HK-2 (cell line): ENCODE measurements around the gene SH3BGRL3.
"Not testable (repeated sequence)": the region's sequence is repeated elsewhere in the genome, so short reads cannot be mapped to it uniquely, and the experiment has no call there.

Source experiments
- DNase-seq: peaks from one replicate; pipeline ENCODE4 v3.0.0-alpha.2; 2018; ENCODE audit not compliant: unreplicated experiment

Gene SH3BGRL3

GRCh38 chr1:26290882-26291261, 11.0 kb downstream of the SH3BGRL3 start:
- no peak for DNase-seq

GRCh38 chr1:26291433-26291832, 11.5 kb downstream of the SH3BGRL3 start:
- DNase-seq = no peak

DNA sequence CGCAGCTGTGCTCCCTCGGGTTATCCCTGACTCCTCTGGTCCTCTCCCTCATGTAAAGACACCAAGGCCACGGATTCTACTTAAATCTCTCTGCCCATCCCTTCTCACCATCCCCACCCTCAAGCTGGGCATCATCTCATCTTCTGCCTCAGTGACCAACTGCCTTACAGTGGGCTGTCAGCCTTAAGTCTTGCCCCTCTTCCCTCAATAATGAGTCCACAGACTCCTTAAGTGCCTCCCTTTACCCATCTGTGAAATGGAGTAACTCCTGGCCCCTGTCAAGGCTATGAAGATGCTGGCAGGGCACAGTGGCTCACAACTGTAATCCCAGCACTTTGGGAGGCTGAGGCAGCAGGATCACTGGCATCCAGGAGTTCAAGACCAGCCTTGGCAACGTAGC, 12.1 kb downstream of the SH3BGRL3 start:
- no peak for DNase-seq

DNA sequence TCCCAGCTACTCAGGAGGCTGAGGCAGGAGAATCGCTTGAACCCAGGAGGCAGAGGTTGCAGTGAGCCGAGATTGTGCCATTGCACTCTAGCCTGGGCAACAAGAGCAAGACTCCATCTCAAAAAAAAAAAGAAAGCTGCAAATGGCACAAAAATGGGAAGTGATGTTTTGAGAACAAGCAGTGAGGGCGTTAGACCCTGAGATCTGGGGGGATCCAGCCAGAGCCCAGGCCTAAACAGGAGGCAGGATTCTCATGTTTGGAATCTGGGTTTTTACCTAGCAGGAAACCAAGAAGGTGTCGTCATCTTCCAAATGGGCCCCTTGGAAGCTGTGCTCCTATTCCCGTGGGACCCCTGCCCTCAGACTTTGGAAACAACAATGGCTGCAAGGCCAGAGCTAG, 12.8 kb downstream of the SH3BGRL3 start:
- not testable (repeated sequence) for DNase-seq

DNA sequence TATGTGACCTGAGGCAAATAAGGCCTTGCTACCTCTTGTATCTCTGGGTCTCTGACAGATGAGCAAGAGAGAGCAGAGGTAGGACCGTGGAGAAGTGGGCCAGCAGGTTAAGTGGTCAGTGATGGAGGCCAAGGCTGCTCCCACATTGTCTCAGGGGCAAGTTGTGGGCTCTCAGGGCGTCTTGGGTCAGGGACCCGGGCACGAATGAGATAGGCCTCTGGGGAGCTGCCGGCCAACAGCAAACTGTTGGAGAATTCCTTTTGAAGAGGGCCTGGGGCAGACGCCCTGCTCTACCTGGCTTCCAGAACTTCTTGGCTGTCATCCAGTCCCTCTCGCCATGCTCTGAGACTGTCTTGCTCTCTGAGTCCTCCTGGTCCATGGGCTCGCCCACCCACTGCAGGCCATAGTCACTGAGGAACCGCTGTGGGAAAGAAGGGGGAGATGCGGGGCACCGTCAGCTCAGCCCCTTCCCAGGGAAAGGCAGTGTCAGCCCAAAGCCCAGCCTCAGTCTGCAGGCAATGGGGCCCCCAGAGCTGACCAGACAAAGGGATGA, 14.1 kb downstream of the SH3BGRL3 start:
- no peak for DNase-seq

- no peak for DNase-seq
Observed at GRCh38 chr1:26295194-26296138, 15.6 kb downstream of the SH3BGRL3 start.

DNA sequence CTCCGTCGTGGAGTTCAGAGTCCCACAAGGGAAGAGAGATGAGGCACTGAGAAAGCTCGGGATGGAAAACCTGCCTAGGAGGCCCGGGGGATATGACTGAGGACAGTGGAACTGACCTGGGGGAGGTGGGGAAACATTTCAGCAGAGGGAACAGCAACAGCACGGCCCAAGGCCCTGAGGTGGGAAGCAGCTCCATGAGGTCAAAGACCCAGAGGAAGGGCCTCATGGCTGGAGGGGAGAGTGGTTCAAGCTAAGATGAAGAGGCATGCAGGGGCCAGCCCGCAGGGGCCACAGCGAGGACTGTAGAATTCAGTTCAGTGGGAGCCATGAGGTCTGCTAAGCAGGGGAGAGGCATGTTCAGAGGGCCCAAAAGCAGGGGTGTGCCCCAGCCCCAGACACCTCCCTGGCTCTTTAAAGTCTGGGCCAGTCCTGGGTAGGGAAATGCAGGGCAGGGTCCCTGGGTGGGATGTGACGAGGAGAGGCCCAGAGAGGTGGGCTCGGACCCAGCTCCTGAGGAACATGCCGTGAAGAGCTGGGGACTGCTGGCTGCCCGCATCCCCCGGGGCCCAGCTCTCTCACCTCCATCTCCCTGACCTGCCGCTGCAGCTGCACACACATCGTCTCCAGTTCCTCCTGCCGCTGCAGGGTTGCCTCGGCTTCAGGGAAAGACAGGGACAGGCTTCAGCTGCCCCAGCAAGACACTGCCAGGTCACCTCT, 16.6 kb downstream of the SH3BGRL3 start:
- DNase-seq = no peak

DNA sequence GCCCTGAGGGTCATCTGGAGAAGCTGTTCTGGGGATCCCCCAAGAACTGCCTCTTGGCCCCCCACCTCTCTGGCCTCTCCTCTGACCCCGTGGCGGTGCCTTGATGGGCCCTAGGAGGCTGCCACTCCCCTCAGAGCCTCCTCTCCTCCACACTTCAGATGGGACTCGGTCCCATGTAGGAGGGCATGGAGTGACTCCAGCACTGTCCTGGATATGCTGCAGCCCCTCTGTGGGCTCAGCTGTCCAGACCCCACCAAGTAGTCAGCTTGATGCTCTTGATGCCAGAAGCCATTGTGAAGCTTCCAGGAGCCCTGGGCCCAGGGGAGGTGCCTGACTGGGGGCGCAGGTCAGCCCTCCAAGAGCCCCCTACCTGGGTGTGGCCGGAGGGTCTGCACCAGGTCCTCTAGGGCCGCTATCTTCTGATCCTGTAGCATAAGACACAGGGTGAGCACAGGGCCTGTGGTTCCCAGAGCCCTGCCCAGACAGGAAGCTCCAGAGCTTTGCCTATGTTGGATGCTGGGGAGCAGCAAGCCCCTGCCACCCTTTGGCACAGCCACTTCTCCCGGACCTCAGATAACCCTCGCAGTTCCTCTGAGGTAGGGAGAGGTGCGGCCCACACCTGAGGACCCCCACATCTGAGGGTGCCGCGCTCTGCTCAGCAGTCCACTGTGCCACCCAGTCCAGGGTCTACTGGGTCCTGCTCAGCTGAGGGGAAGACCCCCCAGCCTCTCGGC, 17.3 kb downstream of the SH3BGRL3 start:
- DNase-seq = no peak

DNA sequence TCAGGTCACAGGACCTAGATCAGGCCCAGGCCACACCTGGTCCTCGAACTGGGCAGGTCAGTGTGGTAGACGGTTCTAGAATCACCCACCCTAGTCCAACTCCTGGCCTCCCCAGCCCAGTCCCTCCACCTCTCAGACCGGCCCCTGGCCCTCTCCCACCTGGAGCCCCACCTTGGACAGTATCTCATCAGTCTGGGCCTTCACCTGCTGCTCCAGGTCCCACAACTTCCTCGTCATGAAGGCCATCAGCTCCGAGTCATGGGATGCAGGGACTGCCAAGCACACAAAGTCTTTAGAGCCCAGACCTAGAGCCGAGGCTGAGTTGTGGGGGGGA, 17.9 kb downstream of the SH3BGRL3 start:
- DNase-seq = no peak

DNA sequence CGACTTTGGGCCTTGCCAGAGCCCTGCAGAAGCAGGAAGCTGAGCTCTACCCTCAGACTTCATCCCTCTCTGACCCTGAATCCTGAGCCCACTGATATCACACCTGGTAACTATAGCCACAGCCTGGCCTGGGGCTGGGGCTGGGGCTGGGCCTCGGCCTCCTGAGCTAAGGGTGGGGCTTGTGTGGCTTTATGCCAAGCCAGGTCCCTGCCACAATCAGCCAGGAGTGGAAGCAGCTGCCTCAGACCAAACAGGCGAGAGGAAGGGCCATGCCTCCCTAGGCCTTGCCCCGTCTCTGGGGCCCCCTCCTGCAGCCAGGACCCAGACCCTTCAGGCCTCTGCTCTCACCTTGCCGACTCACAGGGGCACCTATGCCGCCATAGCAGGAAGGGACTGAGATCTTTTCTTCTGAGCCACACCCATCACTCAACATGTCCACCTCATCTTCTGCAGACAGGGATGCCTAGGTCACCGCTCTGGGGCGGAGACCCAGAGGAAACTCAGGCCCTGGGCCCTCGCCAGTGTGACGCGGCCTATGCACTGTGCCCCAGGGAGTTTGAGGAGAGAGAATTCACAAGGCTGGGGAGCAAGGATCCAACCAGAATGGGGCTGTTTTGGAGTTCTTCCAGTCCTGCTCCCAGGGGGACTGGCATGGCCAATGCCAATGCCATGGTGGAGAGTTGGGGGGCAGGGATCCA, 20.8 kb downstream of the SH3BGRL3 start:
- DNase-seq = no peak

- no peak for DNase-seq
Observed at GRCh38 chr1:26302733-26303405, 23.0 kb downstream of the SH3BGRL3 start.

- DNase-seq = no peak
Observed at GRCh38 chr1:26305667-26306289, 25.9 kb downstream of the SH3BGRL3 start.

GRCh38 chr1:26306290-26307229, 26.7 kb downstream of the SH3BGRL3 start, which contains the start of gene UBXN11:
Gene UBXN11, minus strand, starts transcription at chr1:26306636. Its CDS starts 3,753 bp downstream, at chr1:26302883.
- DNase-seq = peak; percentile 94

- no peak for DNase-seq
Observed at GRCh38 chr1:26307363-26307781, 27.5 kb downstream of the SH3BGRL3 start.

DNA sequence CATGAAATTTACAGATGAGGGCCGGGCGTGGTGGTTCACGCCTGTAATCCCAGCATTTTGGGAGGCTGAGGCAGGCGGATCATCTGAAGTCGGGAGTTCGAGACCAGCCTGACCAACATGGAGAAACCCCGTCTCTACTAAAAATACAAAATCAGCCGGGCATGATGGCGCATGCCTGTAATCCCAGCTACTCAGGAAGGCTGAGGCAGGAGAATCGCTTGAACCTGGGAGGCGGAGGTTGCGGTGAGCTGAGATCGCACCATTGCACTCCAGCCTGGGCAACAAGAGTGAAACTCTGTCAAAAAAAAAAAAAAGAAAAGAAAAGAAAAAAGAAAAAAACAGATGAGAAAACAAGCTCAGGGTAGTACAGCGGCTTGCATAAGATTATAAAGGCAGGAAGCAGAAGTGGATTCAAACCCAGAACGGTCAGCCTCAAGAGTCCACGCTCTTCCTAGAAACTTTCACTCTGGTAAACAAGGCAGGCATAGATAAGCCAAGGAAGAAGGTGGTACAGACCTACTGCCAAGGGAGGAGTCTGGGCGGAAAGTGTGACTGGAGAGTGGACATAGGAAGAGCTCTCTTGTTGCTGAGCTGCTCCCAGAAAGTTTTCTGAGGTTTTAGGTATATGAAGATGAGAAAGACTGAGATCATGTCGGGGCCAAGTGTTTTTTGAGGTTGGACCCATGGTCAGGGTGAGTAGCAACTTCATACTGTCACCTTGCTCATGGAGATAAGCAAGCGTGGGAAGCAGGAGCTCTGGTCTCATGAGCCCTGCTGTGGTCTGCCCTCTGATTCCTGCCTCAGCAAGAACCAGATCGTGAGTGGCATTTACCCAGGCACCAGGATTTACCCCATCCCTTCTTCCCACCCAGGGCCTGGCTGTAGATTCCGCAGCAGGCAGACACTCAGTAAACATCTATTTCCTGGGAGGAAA, 28.3 kb downstream of the SH3BGRL3 start:
- not testable (repeated sequence) for DNase-seq

GRCh38 chr1:26314501-26314900, 34.6 kb downstream of the SH3BGRL3 start:
- no peak for DNase-seq

DNA sequence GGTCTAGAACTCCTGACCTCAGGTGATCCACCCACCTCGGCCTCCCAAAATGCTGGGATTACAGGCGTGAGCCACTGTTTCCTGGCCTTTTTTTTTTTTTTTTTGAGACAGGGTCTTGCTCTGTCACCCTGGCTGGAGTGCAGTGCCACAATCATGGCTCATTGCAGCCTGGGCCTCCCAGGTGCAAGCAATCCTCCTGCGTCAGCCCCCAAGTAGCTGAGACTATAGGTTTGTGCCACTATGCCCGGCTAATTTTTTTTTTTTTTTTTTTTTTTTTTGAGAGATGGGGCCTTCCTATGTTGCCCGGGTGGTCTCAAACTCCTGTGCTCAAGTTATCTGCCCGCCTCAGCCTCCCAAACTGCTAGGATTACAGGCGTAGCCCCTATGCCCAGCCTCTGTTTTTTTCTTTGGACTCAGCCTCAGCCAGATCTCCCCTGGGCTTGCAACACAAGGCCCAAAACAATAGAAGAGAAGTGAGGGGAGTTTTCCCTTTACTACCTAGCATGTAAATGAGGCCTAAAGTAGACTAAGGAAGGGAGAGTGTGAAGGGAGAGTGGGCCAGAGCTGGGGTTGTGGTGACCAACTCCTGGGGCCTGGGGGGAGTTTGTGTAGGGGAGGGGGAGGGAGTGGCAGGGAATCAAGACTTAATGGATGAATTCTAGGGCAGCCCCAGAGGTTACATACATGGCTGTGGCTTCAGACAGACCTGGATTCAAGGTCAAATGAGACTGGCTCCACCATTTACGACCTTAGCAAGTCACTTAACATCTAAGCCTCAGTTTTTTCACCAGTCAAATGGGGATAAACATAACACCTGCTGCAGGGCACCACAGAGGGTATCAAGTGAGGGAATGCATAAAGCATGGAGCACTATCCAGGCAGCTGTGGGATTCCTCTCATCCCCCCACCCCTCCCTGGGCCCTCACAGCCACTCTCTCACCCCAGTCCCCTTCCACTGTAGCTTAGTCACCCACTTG, 36.3 kb downstream of the SH3BGRL3 start:
- DNase-seq = no peak
